CD14-positive monocyte (primary cell): ENCODE measurements around the gene NUP42. TPM values are rescaled to one million over a fixed set of nuclear protein-coding genes. Genes with fewer than 3 reads are reported as not detected.

Source experiments
- DNase-seq, 3 donors: peaks; one replicate each; pipeline ENCODE4 v3.0.0-alpha.2; 2011 to 2022
- H2AFZ ChIP-seq: 2 replicates; pipeline ENCODE4 v1.6.0; 2012; ENCODE audit warnings: mild to moderate bottlenecking, low read depth, low read length, inconsistent platforms; ENCODE audit not compliant: insufficient read depth, poor library complexity, severe bottlenecking
- H3K27ac ChIP-seq, 2 donors: 1 replicate in 1 of 2; 2 replicates in 1 of 2; pipeline ENCODE4 v1.5.1; 2012 to 2013; ENCODE audit warnings: low read length in 2 of 2, control low read depth in 1 of 2, inconsistent platforms in 1 of 2, low read depth in 1 of 2, mild to moderate bottlenecking in 1 of 2
- H3K27me3 ChIP-seq, 2 donors: one replicate each; pipeline versions ENCODE4 v1.6.0 to v1.6.1; 2011 to 2013; ENCODE audit warnings: low read length in 2 of 2; ENCODE audit not compliant: control insufficient read depth in 2 of 2, insufficient read depth in 2 of 2
- H3K36me3 ChIP-seq, 2 donors: replicated peaks in 1 of 2; 1 replicate in 1 of 2; 2 replicates in 1 of 2; pipeline versions ENCODE4 v1.5.1 to v1.6.1; 2012 to 2013; ENCODE audit warnings: low read length in 2 of 2, control low read depth in 1 of 2, inconsistent platforms in 1 of 2, mild to moderate bottlenecking in 1 of 2; ENCODE audit not compliant: insufficient read depth in 2 of 2, control insufficient read depth in 1 of 2
- H3K4me1 ChIP-seq, 2 donors: 1 replicate in 1 of 2; 2 replicates in 1 of 2; pipeline versions ENCODE4 v1.5.1 to v1.6.1; 2012 to 2013; ENCODE audit warnings: low read length in 2 of 2, control low read depth in 1 of 2, inconsistent platforms in 1 of 2, mild to moderate bottlenecking in 1 of 2, moderate library complexity in 1 of 2; ENCODE audit not compliant: insufficient read depth in 2 of 2, control insufficient read depth in 1 of 2
- H3K4me2 ChIP-seq: replicated peaks from 2 replicates; pipeline ENCODE3; 2012; ENCODE audit warnings: low read length, moderate library complexity, mild to moderate bottlenecking; ENCODE audit not compliant: poor library complexity, severe bottlenecking; ENCODE audit errors: extremely low read depth
- H3K4me3 ChIP-seq, 3 experiments: fragments of 200-600 bp in 1 of 3; sonication (generic) in 1 of 3; replicated peaks in 1 of 3; 1 replicate in 2 of 3; 2 replicates in 1 of 3; pipeline ENCODE4 v1.5.1; 2011 to 2013; ENCODE audit warnings: low read length in 3 of 3, mild to moderate bottlenecking in 3 of 3, control low read depth in 2 of 3, low read depth in 2 of 3, inconsistent platforms in 1 of 3, moderate library complexity in 1 of 3
- H3K79me2 ChIP-seq: 2 replicates; pipeline ENCODE4 v1.6.0; 2012; ENCODE audit warnings: mild to moderate bottlenecking, control low read depth, inconsistent platforms, low read length, moderate library complexity; ENCODE audit not compliant: insufficient read depth
- H3K9ac ChIP-seq: 2 replicates; pipeline ENCODE4 v1.6.0; 2017; ENCODE audit warnings: low read length, mild to moderate bottlenecking; ENCODE audit not compliant: insufficient read depth, poor library complexity, severe bottlenecking
- H3K9me3 ChIP-seq, 2 donors: replicated peaks in 1 of 2; 1 replicate in 1 of 2; 2 replicates in 1 of 2; pipeline versions ENCODE4 v1.5.1 to v1.6.1; 2012 to 2013; ENCODE audit warnings: low read length in 2 of 2, control low read depth in 1 of 2; ENCODE audit not compliant: control insufficient read depth in 1 of 2, insufficient read depth in 1 of 2
- H4K20me1 ChIP-seq: 2 replicates; pipeline ENCODE4 v1.6.0; 2012; ENCODE audit warnings: mild to moderate bottlenecking, low read length, control low read depth, moderate library complexity; ENCODE audit not compliant: insufficient read depth
- H3K27ac Mint-ChIP-seq, 7 donors: one replicate each; pipeline ENCODE4 v1.8.0; 2020; ENCODE audit warnings: mild to moderate bottlenecking in 7 of 7, mixed read lengths in 7 of 7, moderate library complexity in 6 of 7, inconsistent platforms in 2 of 7
- H3K27me3 Mint-ChIP-seq, 3 donors: one replicate each; pipeline ENCODE4 v1.8.0; 2021 to 2022; ENCODE audit warnings: low read depth in 3 of 3, mild to moderate bottlenecking in 3 of 3, mixed read lengths in 3 of 3, moderate library complexity in 3 of 3, inconsistent platforms in 1 of 3
- H3K36me3 Mint-ChIP-seq, 2 donors: one replicate each; pipeline ENCODE4 v1.8.0; 2020; ENCODE audit warnings: mixed read lengths in 2 of 2, inconsistent platforms in 1 of 2, mild to moderate bottlenecking in 1 of 2
- H3K4me1 Mint-ChIP-seq: one replicate; pipeline ENCODE4 v1.8.0; 2020; ENCODE audit warnings: mild to moderate bottlenecking, mixed read lengths
- H3K4me3 Mint-ChIP-seq, 2 donors: one replicate each; pipeline ENCODE4 v1.8.0; 2020; ENCODE audit warnings: mild to moderate bottlenecking in 2 of 2, mixed read lengths in 2 of 2, moderate library complexity in 1 of 2
- H3K9me3 Mint-ChIP-seq, 7 donors: one replicate each; pipeline ENCODE4 v1.8.0; 2020 to 2022; ENCODE audit warnings: mixed read lengths in 7 of 7, mild to moderate bottlenecking in 6 of 7, moderate library complexity in 6 of 7, inconsistent platforms in 2 of 7
- CTCF ChIP-seq: fragments of 200-600 bp; IDR thresholded peaks from one replicate; pipeline ENCODE4 v1.8.0; 2022; ENCODE audit warnings: antibody characterized with exemption, mild to moderate bottlenecking
- WGBS: methylation state at CpG from one replicate; pipeline ENCODE4 v1.1.5; 2013; ENCODE audit warnings: missing lambda C conversion rate; ENCODE audit not compliant: insufficient coverage; 5-methylcytosine and 5-hydroxymethylcytosine counted together
- intact Hi-C, 2 donors: fragments of 100-400 bp; cut with micrococcal nuclease; formaldehyde crosslinking; loops; one replicate each; pipeline versions ENCODE4 v1.15.0 to v1.15.1; 2023
- polyA plus RNA-seq, 3 donors: library from polyadenylated mRNA; depleted of rRNA in 1 of 3; unstranded in 2 of 3; stranded (reverse) in 1 of 3; fragments of 300-500 nt in 2 of 3; fragments of >200 nt in 1 of 3; fragmentation: Illumina TruSeq in 2 of 3; gene quantifications; 1 replicate in 2 of 3; 2 replicates in 1 of 3; pipeline ENCODE4 v1.2.3, GENCODE V29; 2012 to 2021

The NUP42 gene
- polyA plus RNA-seq, 3 donors, result 26.3 to 54.6 (median 28.5) TPM

- intact Hi-C loops, result no loop called here
- Mint-ChIP-seq H3K9me3 (peaks cover 0 to 3% (median 0%) of the 10 kb centered on the region in 7 donors), H3K27me3 (peaks cover 0 to 2% (median 2%) of the 10 kb centered on the region in 3 donors), H3K4me1 (peaks cover 53% of the 10 kb centered on the region), H3K36me3 (no peaks in the 10 kb centered on the region), H3K27ac (no peak overlapping the region), H3K4me3 (no peak overlapping the region)
- no peaks in the 10 kb centered on the region for H3K9me3 ChIP-seq
- no peak overlapping the region for H2AFZ ChIP-seq
- WGBS, result no CpG with 5 or more reads among the region's 4 CpGs
- no peak overlapping the region for H3K4me3 ChIP-seq
- H3K36me3 ChIP-seq, result no peaks in the 10 kb centered on the region
- no peaks in the 10 kb centered on the region for H4K20me1 ChIP-seq
- no peak overlapping the region for H3K4me2 ChIP-seq
- H3K27ac ChIP-seq, result no peak overlapping the region
- DNase-seq, result no peak
- peaks cover 48 to 53% of the 10 kb centered on the region in 2 donors for H3K4me1 ChIP-seq
- no peak overlapping the region for H3K9ac ChIP-seq
- TF ChIP-seq CTCF, result no peak
- no peaks in the 10 kb centered on the region for H3K79me2 ChIP-seq
- no peaks in the 10 kb centered on the region for H3K27me3 ChIP-seq
Observed at GRCh38 chr7:23212841-23213240, 31.0 kb downstream of the NUP42 start.

GRCh38 chr7:23213755-23214154 is 31.9 kb downstream of the NUP42 start:
- Histone ChIP-seq H2AFZ (no peak overlapping the region), H3K9me3 (no peaks in the 10 kb centered on the region), H3K4me1 (peaks cover 40 to 44% of the 10 kb centered on the region in 2 donors), H3K4me2 (no peak overlapping the region), H3K27ac (no peak overlapping the region), H4K20me1 (no peaks in the 10 kb centered on the region), H3K79me2 (no peaks in the 10 kb centered on the region), H3K4me3 (no peak overlapping the region), H3K36me3 (no peaks in the 10 kb centered on the region), H3K9ac (no peak overlapping the region), H3K27me3 (no peaks in the 10 kb centered on the region)
- no peak overlapping the region for H3K4me3 Mint-ChIP-seq
- peaks cover 0 to 3% (median 2%) of the 10 kb centered on the region in 3 donors for H3K27me3 Mint-ChIP-seq
- no peak for DNase-seq
- peak overlapping the region in 1 of 7 donors; percentile 48 for H3K27ac Mint-ChIP-seq
- intact Hi-C loops, result no loop called here
- WGBS, result 100% methylated on average over 10 of the region's 11 CpGs
- H3K36me3 Mint-ChIP-seq, result no peaks in the 10 kb centered on the region
- no peak for TF ChIP-seq CTCF
- peaks cover 44% of the 10 kb centered on the region for H3K4me1 Mint-ChIP-seq
- H3K9me3 Mint-ChIP-seq, result peaks cover 0 to 3% (median 0%) of the 10 kb centered on the region in 7 donors
